ENCODE results near the gene ZNF229.
"Not testable (repeated sequence)": the region's sequence is repeated elsewhere in the genome, so short reads cannot be mapped to it uniquely, and the experiment has no call there.

The ZNF229 gene

GRCh38 chr19:44430956-44431355 lies 17.3 kb downstream of the ZNF229 start:
- peaks cover 29% of the 10 kb centered on the region for H3K9me3 ChIP-seq (ENCODE audit: control insufficient read depth, insufficient read depth, low read length)
- H3K36me3 ChIP-seq (ENCODE audit: control insufficient read depth, insufficient read depth, low read length), result peaks cover 21% of the 10 kb centered on the region
- H3K9ac ChIP-seq (ENCODE audit: low read depth, low read length), result no peak overlapping the region
- H3K4me1 ChIP-seq (ENCODE audit: control insufficient read depth, insufficient read depth, low read length), result no peaks in the 10 kb centered on the region
- H3K27me3 ChIP-seq (ENCODE audit: control insufficient read depth, insufficient read depth, low read length), result no peaks in the 10 kb centered on the region
- H3K4me3 ChIP-seq (ENCODE audit: low read depth, low read length), result no peak overlapping the region

GRCh38 chr19:44415553-44415952 lies 32.7 kb downstream of the ZNF229 start:
- not testable (repeated sequence) for H3K4me1 ChIP-seq (ENCODE audit: control insufficient read depth, insufficient read depth, low read length); H3K36me3 ChIP-seq (ENCODE audit: control insufficient read depth, insufficient read depth, low read length); H3K9me3 ChIP-seq (ENCODE audit: control insufficient read depth, insufficient read depth, low read length); H3K4me3 ChIP-seq (ENCODE audit: low read depth, low read length); H3K27me3 ChIP-seq (ENCODE audit: control insufficient read depth, insufficient read depth, low read length); H3K9ac ChIP-seq (ENCODE audit: low read depth, low read length)

DNA sequence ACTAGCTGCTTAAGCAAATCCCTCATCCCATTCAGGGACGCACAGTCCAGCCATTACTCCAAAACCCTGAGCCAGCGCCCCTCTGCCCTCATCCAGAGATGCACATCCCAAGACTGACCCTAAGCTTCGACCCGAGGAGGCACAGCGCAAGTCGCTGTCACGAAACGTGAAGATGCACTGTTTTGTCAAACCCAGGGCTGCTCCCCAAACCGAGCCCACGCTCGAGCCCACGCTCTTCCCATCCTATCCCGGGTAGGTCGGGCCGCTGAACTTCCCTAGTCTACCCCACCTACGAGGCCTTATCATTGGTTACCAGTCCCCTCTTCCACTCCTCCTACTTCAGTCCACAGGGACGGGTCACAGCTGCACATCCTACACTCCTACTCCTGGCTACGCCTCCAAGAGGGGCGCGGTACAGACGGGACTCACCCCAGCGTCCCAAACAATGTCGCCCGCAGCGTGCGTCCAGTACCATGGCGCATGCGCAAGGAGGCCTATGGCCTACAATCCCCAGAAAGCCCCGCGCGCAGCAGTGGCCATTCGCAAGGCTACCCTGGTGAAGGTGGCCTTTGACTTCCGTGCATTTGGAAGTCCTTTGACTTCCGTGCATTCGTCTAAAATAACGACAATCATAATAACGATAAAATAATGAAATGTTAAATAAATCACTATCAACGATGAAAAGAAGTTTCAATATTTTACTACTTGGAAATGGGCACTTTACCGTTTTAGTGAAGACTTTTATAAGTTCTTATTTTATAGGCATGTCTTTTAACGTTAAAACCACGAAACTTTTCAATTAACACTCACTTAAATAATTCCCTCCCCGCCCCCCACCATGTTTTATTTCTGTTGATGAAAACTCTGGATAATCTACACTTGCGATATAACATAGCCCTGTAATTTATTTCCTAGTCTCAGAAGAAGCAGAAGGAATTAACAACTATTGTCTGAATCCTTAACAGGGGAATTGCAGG lies 46.8 kb downstream of the ZNF229 start, which contains the start of gene ZNF285:
Gene ZNF285, minus strand, starts transcription at position 470 of the 977 bp plus-strand sequence. CDS start 4,395 bp downstream, outside the sequence.
- Histone ChIP-seq H3K27me3 (ENCODE audit: control insufficient read depth, insufficient read depth, low read length) (no peaks in the 10 kb centered on the region), H3K9ac (ENCODE audit: low read depth, low read length) (peak within 1 kb of the TSS; percentile 57), H3K4me3 (ENCODE audit: low read depth, low read length) (peak within 1 kb of the TSS; percentile 96), H3K36me3 (ENCODE audit: control insufficient read depth, insufficient read depth, low read length) (no peaks in the 10 kb centered on the region), H3K9me3 (ENCODE audit: control insufficient read depth, insufficient read depth, low read length) (peaks cover 2% of the 10 kb centered on the region), H3K4me1 (ENCODE audit: control insufficient read depth, insufficient read depth, low read length) (no peaks in the 10 kb centered on the region)

DNA sequence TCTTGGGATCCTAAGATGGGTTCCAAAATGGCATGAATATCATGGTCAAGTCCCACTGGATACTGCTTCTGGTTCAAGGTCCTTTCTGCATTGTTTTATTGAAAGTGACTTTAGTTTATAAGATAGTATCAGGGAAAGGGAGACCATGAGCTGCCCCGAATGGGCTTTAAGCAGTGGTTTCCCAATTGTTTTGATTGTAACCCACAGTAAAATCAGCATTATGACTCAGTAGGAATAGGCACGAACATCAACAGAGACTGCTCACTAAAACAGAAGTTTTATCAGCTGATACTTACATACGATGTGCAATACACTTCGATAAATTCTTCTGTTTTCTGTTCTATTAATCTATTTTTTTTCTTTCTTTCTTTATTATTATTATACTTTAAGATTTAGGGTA lies 59.0 kb downstream of the ZNF229 start:
- not testable (repeated sequence) for H3K36me3 ChIP-seq (ENCODE audit: control insufficient read depth, insufficient read depth, low read length); H3K4me1 ChIP-seq (ENCODE audit: control insufficient read depth, insufficient read depth, low read length); H3K4me3 ChIP-seq (ENCODE audit: low read depth, low read length); H3K9ac ChIP-seq (ENCODE audit: low read depth, low read length); H3K9me3 ChIP-seq (ENCODE audit: control insufficient read depth, insufficient read depth, low read length); H3K27me3 ChIP-seq (ENCODE audit: control insufficient read depth, insufficient read depth, low read length)

All from iPS-15b (cell line).